ENCODE measurements around the gene ANKRD63.

ANKRD63 gene

GRCh38 chr15:40282869-40283614 is at the start of gene ANKRD63:
Gene ANKRD63 (minus strand): TSS chr15:40283064. CDS start chr15:40282586, 478 bp downstream.
- DNase-seq, result peak in 1 of 2 experiments; percentile 30

DNA sequence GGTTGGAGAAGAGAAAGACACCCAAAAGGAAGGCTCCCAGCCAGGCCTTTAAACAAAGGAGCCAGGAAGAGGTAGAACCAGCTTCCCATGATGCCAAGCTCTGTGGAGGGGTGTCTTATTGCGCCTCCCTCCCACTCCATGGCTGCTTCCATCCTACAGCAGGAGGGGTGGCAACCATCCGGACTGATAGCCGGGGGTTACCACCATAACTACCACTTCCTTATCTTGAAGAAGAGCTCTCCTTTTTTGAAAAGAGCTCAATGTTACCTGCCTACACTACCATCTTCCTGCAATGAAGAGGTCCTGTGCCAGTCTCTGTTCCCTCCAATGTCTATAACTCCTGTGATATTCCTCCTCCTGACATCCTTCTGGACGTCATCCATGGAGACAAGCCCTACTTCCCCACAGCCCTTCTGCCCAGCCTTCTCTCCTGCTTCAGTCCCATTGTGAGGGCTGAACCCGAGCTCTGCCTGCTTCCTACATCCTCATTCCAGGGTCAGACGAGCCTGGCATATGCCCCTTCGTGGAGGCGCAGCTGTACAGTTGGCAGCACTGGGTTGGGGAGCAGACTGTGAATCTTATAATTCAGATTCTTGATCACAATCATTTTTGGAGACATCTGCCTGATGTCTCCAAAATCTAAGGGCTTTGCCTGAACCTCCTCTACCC is 49.4 kb upstream of the ANKRD63 start:
- DNase-seq, result no peak

DNA sequence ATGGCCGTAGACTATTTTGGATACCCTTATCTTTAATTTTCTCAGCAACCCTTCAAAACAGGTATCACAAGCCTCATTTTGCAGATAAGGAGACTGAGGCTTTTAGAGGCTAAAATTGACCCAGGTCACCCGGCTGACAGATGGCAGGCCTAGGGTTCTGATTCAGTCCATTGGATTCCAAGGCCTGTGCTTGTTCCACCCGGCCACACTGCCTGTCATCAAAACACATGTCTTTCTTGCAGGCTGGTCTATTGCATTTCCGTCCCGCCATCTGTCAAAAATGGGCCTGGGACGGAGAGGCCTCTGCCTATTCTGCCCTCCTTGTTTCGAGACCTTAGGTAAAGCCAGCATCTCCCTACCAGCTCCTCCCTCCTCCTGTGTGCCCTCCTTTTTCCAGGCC is 48.8 kb upstream of the ANKRD63 start:
- no peak for DNase-seq

DNA sequence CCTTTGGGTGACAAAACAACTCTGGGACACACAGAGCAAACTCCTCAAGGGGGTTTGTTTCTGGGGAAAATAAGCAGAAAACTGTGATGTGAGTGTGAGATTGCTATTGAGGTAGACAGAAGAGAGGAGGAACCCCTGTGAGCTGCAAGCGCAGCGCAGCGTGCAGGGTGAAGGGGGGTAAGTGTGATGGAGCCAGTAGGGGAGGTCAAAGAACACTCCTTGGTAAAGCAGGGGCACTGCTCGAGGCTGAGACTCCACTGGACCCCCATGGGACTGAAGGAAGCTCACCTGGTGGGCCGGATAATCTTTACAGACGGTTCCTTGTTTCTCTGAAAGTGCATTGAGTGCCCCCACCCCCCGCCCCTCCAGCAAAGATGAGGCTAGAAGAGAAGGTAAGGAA is 48.2 kb upstream of the ANKRD63 start:
- DNase-seq, result no peak

DNA sequence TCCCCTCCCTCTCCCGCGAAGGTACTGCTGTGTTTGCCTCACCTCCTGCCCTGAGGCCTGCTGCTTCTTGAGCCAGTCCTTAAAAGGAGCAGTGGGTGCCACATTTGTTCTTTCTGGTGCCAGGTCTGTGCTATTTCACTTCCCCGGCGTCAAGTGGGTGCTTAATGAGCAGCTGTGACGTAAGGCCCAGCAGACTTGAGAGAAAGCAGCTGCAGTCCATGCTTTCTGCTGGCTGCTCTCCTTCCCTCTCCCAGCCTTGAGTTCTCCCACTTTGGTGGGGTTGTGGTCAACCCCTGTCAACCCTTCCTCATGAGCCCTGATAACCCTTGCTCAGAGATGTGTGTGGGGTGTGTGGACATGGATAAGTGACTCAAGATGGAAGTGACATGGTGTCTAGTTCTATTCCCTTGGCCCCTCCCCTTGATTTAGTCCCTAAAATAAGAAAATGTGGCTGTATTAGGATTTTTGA is 47.5 kb upstream of the ANKRD63 start:
- DNase-seq, result no peak

GRCh38 chr15:40329804-40330203 is 46.9 kb upstream of the ANKRD63 start:
- no peak for DNase-seq

- no peak for DNase-seq
Measured at GRCh38 chr15:40328751-40329150, 45.9 kb upstream of the ANKRD63 start.

DNA sequence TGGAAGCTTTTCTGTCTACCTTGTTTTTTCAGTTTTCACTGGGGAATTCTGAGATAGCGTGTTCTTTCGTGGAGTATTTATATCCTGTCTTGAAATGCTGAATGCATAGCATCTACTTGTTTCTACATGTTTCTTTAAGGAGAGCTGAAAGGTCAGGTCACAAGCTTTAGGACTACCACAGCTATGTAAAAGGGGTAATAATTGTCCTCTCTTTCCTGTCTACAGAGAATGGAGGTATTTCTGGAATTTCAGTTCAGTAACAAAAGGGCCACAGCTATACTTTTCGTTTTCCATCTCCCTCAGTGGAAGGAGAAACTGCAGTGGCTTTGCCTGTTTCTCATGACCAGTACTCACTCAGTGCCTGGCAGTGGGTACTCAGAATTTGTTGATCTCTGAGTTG is 45.3 kb upstream of the ANKRD63 start:
- DNase-seq, result no peak

DNA sequence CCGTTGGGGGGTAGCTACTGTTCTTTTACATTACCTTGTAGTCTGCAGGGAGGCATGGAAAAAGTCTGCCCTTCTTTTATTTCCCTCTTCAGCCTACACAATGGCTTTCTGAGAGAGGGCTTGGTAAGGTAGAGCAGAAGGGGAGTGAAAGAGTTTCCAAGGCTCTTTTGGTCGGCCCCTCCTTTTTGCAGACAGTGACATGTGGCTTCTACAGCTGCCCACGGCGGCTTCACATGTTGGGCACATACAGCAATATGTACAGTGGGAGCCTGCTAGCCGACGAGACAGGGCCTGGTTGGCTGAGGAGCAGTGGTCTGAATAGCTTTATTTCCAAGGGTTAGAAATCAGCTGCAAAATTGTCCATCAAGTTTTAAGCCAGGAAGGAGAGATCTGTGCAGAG is 44.6 kb upstream of the ANKRD63 start:
- DNase-seq, result no peak

DNA sequence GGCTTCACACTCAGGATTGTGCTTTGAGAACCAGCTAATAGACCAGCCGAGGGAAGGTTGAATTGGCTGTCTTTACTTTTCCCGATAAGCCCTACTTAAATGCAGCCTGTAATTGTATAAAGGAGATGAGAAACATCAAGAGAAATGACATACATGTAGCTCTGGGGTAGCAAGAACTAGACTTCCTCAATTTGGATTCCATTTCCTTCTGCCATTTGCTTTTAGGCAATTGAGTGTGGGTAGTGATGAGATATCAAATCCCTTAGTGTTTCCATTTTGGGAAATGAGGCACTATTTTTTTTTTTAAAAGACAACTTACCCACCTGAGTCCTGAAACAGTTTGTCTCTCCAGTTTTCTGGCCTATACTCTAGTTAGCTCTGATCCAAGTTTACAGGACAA is 42.8 kb upstream of the ANKRD63 start:
- no peak for DNase-seq

DNA sequence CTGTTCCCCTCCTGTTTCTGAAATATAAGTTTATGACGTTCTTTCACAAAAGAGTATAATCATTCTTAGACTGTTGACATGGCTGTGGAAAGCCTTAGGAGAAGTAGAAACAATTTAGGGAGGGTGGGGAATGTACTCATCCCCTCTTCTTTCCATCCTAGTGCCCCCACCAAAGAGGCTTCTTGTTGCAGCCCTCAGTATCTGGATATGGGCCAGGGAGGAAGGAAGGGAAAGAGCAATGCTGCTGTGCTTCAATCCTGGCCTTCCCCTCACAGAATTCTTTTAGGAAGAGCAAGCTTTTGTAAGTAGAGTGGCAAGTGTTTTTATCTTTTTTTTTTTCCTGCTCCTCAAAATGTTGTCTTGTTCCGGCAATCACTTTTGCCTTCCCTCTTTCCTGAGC is 42.3 kb upstream of the ANKRD63 start:
- no peak for DNase-seq

- no peak for DNase-seq
Measured at GRCh38 chr15:40323953-40324937, 41.4 kb upstream of the ANKRD63 start.

DNA sequence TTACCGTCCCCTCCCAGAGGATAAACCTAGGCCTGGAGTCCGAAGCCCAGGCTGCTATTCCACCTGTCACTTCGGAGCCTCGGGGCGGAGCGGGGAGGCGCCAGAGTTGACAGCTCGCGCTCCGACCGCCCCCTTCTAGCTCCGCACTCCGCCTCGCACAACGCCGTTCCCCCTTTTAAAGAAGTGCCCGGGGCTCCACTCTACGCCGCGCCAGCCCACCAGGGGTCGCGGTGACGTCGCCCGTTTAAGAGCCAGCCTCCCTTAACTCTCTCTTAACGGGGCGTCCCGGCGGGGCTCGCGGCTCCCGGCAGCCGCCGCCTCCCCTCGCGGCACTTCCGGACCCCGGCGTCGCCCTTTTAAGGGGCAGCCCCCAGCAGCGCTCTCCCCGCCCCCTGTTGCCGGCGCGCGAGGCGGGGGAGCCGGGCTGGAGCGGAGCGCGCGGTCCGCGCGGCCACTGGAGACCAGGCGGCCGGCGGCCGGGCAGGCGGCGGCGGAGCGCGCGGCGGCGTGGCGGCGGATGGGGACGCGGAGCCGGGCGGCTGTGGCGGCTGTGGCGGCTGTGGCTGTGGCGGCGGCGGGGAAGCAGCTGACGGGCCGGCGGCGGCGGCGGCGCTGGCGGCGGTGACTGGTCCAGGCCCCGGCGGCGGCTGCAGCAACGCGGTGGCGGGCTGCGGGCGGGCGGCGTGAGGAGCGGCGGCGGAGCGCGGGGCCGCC is 40.5 kb upstream of the ANKRD63 start, which contains the start of gene INAFM2:
INAFM2 (plus strand) TSS at position 454 of the 714 bp plus-strand sequence. CDS start 364 bp downstream, outside the sequence.
- DNase-seq, result peak; percentile 81 to 82

DNA sequence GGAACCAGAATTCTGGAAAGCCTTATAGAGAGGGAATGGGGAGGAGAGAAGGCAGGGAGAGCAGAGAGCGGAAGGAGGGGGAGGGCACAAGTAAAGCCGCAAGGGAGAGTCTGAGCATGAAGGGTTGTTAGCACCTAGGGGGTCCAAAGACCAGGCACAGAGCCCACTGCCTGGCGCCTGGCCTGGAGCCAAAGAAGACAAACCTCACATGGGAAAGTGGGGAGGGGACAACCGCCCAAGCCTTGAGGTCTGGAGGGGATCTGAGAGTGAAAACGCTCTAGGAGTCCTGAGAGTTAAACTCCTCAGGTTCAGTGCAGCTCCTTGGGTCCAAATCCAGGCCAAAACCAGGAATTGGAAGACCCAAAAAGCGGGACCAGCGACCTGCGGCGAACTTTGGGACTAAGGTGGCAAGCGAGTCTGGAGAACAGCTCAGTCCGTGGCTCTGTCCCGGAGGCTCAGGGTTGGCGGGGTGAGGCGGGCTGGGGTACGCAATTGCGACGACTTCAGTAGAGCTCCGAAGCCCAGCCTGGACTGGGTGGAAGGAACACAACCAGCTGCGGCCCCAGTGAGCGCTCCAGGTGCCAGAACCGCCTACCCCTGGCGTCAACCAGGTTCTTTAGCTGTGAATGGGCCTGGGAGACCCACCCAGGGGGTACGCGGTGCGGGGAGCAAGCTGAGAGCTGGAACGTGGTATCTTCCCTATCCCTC is 39.8 kb upstream of the ANKRD63 start:
- no peak for DNase-seq

GRCh38 chr15:40320931-40321371 is 38.1 kb upstream of the ANKRD63 start:
- peak; percentile 17 to 23 for DNase-seq

- DNase-seq, result no peak
Measured at GRCh38 chr15:40320409-40320808, 37.5 kb upstream of the ANKRD63 start.

DNA sequence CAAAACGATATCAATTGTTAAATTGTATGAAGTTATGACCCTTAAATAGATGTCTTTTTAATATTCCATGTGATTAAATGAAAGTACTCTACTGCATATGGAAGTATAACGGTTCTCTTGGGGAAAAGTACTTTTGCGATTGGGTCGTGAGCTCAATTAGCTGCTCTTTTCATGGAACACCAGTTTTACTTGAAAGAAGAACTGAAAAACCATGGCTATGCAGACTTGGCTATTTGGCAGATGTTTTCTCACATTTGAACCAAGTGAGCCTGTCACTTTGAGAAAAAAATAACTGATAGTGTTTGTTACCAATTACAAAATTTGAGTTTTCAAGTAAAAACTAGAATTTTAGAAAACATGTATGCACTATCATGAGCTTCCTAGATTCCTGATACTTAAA is 34.7 kb upstream of the ANKRD63 start:
- no peak for DNase-seq

DNA sequence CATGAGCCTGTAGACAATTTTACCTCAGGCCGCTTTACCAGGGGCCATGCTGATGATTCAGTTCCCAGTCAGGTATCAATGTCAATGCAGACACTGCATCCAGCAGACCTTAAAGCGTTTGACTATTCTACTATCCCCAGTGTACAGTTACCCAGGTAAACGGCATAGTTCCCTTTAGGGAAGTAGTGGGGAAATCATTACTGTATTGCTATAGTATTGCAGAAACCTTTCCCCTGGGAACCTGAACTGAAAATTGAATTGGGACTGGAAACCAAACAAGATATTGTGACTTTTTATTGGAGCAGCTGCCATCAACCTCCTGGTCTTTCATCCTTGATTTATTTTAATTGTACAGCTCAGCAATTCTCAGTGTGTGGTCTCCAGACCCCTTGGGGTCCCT is 34.1 kb upstream of the ANKRD63 start:
- DNase-seq, result no peak

- no peak for DNase-seq
Measured at GRCh38 chr15:40314723-40315276, 31.9 kb upstream of the ANKRD63 start.

- DNase-seq, result no peak
Measured at GRCh38 chr15:40313531-40314398, 30.9 kb upstream of the ANKRD63 start.
